DMS79 treated with DMSO at 0.1 percent for 48 hours (cell line): ENCODE results near the gene EARS2.
"Not testable (repeated sequence)": the region's sequence is repeated elsewhere in the genome, so short reads cannot be mapped to it uniquely, and the experiment has no call there.

Experiments used
- DNase-seq: peaks from one replicate; lab custom pipeline; 2025; lab: John Stamatoyannopoulos, UW

EARS2 gene

GRCh38 chr16:23527961-23528643, 29.0 kb downstream of the EARS2 start:
- DNase-seq = no peak

GRCh38 chr16:23524886-23525285, 32.3 kb downstream of the EARS2 start:
- DNase-seq = no peak

DNA sequence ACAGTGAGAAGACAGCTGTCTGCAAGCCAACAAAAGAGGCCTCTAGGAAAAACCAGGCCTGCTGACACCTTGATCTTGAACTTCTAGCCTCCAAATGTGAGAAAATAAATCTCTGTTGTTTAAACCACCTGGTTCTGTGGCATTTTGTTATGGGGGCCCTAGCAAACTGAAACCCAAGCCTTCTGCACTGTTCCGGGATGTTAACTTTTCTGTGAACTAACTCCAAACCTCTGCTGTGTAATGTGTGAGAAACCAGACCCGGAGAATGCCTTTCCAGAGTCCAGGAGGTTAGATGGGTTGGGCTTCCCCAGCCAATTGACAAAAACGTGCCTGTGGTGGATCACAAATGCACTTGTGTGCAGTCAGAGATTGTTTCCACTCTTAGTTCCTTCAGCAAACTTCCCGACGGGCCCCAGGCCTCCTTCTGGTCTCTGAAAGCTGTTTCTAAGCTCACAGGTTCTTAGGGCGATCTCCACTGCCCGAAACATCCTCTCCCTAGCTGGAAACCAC, 33.2 kb downstream of the EARS2 start:
- no peak for DNase-seq

DNA sequence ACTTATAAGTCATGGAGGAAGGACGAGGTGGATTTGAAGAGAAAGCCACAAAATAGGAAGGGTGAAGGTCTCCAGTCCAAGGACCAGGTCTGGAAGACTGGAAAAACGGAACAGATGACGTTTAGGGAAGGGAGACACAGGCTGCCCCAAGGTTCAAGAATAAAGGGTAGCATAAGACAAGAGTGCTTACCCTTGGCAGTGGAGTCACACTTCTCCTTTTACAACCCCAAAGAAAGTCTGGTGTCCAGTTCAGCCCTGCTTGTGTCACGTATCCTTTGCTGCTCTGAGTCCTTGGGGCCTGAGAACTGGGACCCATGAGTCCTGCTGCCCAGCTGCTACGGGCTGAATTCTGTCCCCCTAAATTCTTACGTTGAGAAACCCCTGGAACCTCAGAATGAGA, 33.8 kb downstream of the EARS2 start:
- DNase-seq = no peak

GRCh38 chr16:23521965-23522364, 35.2 kb downstream of the EARS2 start:
- DNase-seq = no peak

GRCh38 chr16:23521037-23521743, 36.0 kb downstream of the EARS2 start:
- no peak for DNase-seq

DNA sequence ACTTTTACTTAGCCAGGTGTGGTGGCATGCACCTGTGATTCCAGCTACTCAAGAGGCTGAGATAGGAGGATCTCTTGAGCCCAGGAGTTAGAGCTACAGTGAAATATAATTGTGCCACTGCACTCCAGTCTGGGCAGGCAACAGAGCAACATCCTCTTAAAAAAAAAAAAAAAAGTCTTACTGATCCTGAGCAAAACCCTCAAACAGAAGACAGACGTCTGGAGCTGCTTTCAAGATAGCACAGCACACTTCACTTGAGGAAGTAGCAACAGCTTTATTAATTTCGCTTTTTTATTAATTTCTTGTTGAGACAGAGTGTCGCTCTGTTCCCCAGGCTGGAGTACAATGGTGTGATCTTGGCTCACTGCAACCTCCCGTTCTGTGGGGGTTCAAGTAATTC, 36.6 kb downstream of the EARS2 start:
- no peak for DNase-seq

DNA sequence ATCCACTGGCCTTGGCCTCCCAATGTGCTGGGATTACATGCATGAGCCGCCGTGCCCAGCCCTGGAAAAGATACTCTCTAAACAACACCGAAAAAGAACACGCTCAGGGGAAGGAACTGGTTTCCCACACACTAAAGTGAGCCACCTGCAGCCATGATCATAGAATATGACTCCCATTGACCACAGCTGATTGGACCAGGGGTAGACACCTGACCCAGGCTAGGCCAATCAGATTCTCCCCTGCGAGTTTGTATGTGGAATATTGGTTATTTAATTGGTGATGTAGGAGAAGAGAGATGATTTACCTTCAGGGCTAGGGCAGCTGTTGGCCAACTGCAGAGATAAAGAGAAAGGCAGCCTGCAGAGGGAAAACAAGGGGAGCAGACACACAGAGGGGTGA, 37.9 kb downstream of the EARS2 start:
- DNase-seq = no peak

DNA sequence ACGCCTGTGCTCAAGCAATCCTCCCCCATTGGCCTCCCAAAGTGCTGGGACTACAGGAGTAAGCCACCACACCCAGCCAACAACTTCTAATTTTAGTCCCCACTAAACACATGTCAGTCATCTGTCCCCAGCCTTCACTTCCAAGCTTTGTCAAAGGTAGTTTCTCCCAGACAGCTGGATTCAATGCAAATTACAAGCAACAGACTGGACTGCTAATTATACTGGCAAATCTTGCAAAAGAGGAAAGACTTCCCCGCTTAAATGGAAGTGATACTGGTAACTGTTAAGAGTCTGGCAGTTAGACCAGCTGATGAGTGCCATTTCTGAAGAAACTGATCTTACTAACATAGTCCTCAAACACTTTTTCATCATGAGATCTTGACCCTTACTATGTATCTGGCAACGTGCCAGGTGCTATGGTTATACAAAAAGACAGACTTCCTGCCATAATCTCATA, 38.7 kb downstream of the EARS2 start:
- no peak for DNase-seq

- no peak for DNase-seq
These were observed 40.6 kb downstream of the EARS2 start for GRCh38 chr16:23516366-23517137.

GRCh38 chr16:23515881-23516280, 41.3 kb downstream of the EARS2 start:
- no peak for DNase-seq

DNA sequence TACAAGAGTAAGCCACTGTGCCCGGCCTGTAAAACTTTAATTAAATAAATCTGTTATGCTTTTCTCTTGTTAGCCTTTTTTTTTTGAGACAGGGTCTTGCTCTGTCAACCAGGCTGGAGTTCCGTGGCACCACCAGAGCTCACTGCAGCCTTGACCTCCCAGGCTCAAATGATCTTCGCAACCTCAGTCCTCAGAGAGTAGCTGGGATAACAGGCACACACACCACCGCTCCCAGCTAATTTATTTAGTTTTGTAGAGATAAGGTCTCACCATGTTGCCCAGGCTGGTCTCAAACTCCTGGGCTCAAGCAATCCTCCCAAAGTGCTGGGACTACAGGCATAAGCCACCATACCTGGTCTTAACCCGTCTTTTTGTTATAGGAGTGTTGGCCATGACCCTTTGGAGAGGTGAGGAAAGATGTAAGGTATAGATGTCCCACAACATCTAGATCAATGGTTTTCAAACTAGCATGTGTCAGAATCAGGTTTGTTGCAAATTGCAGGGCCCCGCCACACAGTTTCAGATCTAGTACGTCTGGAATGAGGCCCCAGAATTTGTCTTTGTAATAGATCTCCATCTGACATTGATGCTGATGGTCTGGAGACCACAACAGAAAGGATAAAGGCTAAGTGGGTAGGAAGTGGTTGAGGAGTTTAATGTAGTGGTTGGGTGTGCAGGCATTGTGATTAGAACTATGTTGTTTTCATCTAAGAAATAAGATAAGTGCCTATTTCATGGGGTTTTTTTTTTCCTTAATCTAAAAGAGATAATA, 42.6 kb downstream of the EARS2 start:
- no peak for DNase-seq

GRCh38 chr16:23512168-23512695, 44.9 kb downstream of the EARS2 start:
- no peak for DNase-seq

DNA sequence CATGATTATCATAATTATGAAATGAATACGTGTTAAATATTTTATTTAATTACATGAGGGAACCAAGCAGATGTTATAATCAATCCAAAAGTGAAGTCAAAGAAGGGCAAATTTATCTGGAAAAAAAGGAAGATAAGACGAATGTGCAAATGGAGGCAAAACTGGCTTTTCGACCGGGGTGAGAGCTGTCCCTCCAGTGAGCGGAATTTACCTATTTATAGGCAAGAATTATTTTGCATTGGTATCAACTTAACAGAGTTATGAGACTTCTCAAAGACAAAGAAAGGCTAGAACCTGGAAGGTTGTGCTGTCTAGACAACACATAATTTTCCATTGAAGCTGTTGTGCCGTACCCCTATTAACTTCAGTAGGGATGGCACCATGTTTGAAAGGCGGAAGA, 45.4 kb downstream of the EARS2 start:
- DNase-seq = no peak

DNA sequence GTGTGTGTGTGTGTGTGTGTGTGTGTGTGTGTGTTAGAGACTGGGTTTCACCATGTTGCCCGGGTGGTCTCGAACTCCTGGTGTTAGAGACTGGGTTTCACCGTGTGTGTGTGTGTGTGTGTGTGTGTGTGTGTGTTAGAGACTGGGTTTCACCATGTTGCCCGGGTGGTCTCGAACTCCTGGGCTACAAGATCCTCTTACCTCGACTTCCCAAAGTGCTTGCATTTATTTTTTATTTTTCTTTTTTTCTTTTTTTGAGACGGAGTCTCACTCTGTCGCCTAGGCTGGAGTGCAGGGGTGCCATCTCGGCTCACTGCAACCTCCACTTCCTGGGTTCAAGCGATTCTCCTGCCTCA, 46.3 kb downstream of the EARS2 start:
- DNase-seq = not testable (repeated sequence)

GRCh38 chr16:23510164-23510914, 46.8 kb downstream of the EARS2 start, which contains the start of gene GGA2:
TSS of gene GGA2 (minus strand) at chr16:23510494. CDS start at chr16:23510411, 83 bp downstream.
- DNase-seq = peak; percentile 74

- DNase-seq = no peak
These were observed 47.4 kb downstream of the EARS2 start for GRCh38 chr16:23509782-23510163.

- peak; percentile 18 for DNase-seq
These were observed 47.8 kb downstream of the EARS2 start for GRCh38 chr16:23509441-23509754.

DNA sequence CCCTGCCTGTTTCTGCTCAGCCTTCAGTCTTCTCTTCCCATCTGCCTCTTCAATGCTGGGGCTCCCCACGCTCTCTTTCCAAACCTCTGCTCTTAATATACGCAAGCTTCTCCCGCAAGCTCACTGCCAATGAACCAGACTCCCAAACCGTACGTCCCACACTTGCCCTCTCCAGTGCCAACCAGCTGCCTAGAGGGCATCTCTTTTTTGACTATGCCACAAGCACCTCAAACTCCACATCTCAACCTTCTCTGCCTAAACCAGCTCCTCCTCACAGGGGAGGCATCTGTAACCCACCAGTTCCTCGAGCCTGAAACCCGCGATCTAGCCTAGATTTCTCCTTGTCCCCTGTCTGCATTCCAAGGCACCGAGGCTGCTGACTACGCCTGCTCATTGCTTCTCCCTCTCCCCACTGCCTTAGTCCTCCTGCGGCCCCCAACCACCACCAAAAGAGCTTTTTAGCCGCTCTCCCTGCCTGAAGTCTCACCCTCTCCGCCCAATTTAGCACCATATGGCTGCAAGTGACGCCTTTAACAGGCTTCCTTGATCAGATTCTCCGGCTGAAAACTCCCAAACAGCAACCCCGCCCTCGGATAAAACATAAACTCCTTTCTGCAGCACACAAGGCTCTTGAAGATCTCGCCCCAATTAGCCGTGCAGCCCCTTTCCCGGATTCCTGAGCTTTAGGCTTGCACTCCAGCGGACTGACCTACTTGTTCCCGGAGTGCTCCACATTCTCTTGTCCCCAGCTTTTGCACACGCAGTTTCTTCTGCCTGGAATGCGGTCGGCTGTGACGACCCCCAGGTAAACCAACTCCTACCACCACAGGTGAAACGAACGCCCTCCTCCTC, 48.3 kb downstream of the EARS2 start:
- DNase-seq = peak; percentile 18

DNA sequence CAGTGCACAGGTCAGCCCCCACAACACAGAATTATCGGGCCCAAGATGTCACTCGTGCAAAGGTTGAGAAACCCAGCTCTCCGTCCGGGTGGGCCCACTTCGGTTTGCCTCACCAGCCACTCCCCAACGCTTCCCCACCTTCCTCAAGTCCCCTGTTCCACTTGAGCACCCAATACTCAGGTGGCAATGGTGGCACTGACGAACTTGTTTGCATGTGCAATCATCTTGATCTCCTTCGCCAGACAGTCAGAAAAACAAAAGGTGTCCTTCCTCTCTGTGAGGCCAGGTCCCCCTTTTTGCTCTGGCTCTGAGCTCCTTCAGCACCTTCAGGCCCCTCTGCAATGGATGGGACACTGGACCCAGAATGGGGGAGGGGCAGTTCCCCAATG, 50.5 kb downstream of the EARS2 start:
- no peak for DNase-seq
